ENCODE results near the gene VANGL2. TPM values are rescaled to one million over a fixed set of nuclear protein-coding genes. Genes with fewer than 3 reads are reported as not detected.

The VANGL2 gene
- total and polyA plus RNA-seq, 4 donors: 0.07 to 1.4 (median 0.12) TPM

- DNase-seq (ENCODE audit: low spot score): no peak
- Histone ChIP-seq H3K36me3 (ENCODE audit: control insufficient read depth in 4 of 4, insufficient read depth in 3 of 4, low read depth in 1 of 4, low read length in 3 of 4) (no peaks in the 10 kb centered on the region), H3K27me3 (ENCODE audit: control insufficient read depth in 4 of 4, insufficient read depth in 4 of 4, low read length in 3 of 4) (no peaks in the 10 kb centered on the region), H3K27ac (ENCODE audit: low read depth in 1 of 2, low read length in 2 of 2) (no peak overlapping the region), H3K9me3 (ENCODE audit: control insufficient read depth in 4 of 4, low read length in 3 of 4) (no peaks in the 10 kb centered on the region), H3K4me3 (ENCODE audit: low read depth in 1 of 3, low read length in 3 of 3) (no peak overlapping the region), H3K9ac (ENCODE audit: low read depth in 1 of 2, low read length in 2 of 2) (no peak overlapping the region), H3K4me1 (ENCODE audit: control insufficient read depth in 4 of 4, insufficient read depth in 4 of 4, low read length in 3 of 4) (no peaks in the 10 kb centered on the region)
- WGBS: 60% methylated on average over 2 of the region's 2 CpGs
- TF ChIP-seq ATF3 (IDR thresholded peaks at IDR 0.05) (no peak), FOXA1 (IDR thresholded peaks at IDR 0.05) (no peak), EGR1 (IDR thresholded peaks at IDR 0.05; ENCODE audit: low read depth in 2 of 2) (no peak), ZBTB33 (IDR thresholded peaks at IDR 0.05) (no peak), GABPA (IDR thresholded peaks at IDR 0.05 in 1 of 2, conservative IDR thresholded peaks at IDR 0.05 in 1 of 2) (no peak), MAX (IDR thresholded peaks at IDR 0.05) (no peak), REST (IDR thresholded peaks at IDR 0.05) (no peak), TAF1 (conservative IDR thresholded peaks at IDR 0.05) (no peak), HNF4A (conservative IDR thresholded peaks at IDR 0.05) (no peak), SP1 (IDR thresholded peaks at IDR 0.05) (no peak), CTCF (IDR thresholded peaks at IDR 0.05; ENCODE audit: low read depth, low read length, missing input control) (no peak)
These were observed 29.6 kb downstream of the VANGL2 start for GRCh38 chr1:160429702-160430535.

- Histone ChIP-seq H3K27ac (ENCODE audit: low read depth in 1 of 2, low read length in 2 of 2) (no peak overlapping the region), H3K9ac (ENCODE audit: low read depth in 1 of 2, low read length in 2 of 2) (no peak overlapping the region), H3K27me3 (ENCODE audit: control insufficient read depth in 4 of 4, insufficient read depth in 4 of 4, low read length in 3 of 4) (no peaks in the 10 kb centered on the region), H3K36me3 (ENCODE audit: control insufficient read depth in 4 of 4, insufficient read depth in 3 of 4, low read depth in 1 of 4, low read length in 3 of 4) (no peaks in the 10 kb centered on the region), H3K4me1 (ENCODE audit: control insufficient read depth in 4 of 4, insufficient read depth in 4 of 4, low read length in 3 of 4) (no peaks in the 10 kb centered on the region), H3K4me3 (ENCODE audit: low read depth in 1 of 3, low read length in 3 of 3) (no peak overlapping the region), H3K9me3 (ENCODE audit: control insufficient read depth in 4 of 4, low read length in 3 of 4) (no peaks in the 10 kb centered on the region)
- WGBS: 95% methylated on average over 5 of the region's 5 CpGs
- DNase-seq (ENCODE audit: low spot score): no peak
- TF ChIP-seq RAD21 (IDR thresholded peaks at IDR 0.05) (no peak), NR2F2 (IDR thresholded peaks at IDR 0.05) (no peak), JUND (IDR thresholded peaks at IDR 0.05) (no peak), HNF4G (IDR thresholded peaks at IDR 0.05) (no peak), SP1 (IDR thresholded peaks at IDR 0.05) (no peak), FOXA1 (IDR thresholded peaks at IDR 0.05) (no peak), TAF1 (conservative IDR thresholded peaks at IDR 0.05) (no peak), ZBTB33 (IDR thresholded peaks at IDR 0.05) (no peak), REST (IDR thresholded peaks at IDR 0.05) (no peak), RXRA (IDR thresholded peaks at IDR 0.05) (no peak), GABPA (IDR thresholded peaks at IDR 0.05 in 1 of 2, conservative IDR thresholded peaks at IDR 0.05 in 1 of 2) (no peak)
These were observed 30.6 kb downstream of the VANGL2 start for GRCh38 chr1:160431006-160431405.

Measured in liver (tissue), 9 donors.